ENCODE results near the gene GABRA4. TPM values are rescaled to one million over a fixed set of nuclear protein-coding genes. Genes with fewer than 3 reads are reported as not detected.

The GABRA4 gene
- total RNA-seq, 1 donor from 2014 or later: 0.13 TPM

GRCh38 chr4:47012676-47013075 is 19.3 kb upstream of the GABRA4 start:
- H3K27me3 Mint-ChIP-seq (ENCODE audit: unreplicated experiment): peaks cover 4% of the 10 kb centered on the region
- no peak for DNase-seq (ENCODE audit: low spot score)
- TF ChIP-seq CTCF (IDR thresholded peaks at IDR 0.05; ENCODE audit: unreplicated experiment): no peak
- no peak overlapping the region for H3K27ac Mint-ChIP-seq (ENCODE audit: unreplicated experiment)
- no peak overlapping the region for H3K4me3 Mint-ChIP-seq (ENCODE audit: unreplicated experiment)
- peaks cover 2% of the 10 kb centered on the region for H3K4me1 Mint-ChIP-seq (ENCODE audit: unreplicated experiment)
- no peaks in the 10 kb centered on the region for H3K9me3 Mint-ChIP-seq (ENCODE audit: unreplicated experiment)
- H3K36me3 Mint-ChIP-seq (ENCODE audit: low read depth, unreplicated experiment): no peaks in the 10 kb centered on the region

DNA sequence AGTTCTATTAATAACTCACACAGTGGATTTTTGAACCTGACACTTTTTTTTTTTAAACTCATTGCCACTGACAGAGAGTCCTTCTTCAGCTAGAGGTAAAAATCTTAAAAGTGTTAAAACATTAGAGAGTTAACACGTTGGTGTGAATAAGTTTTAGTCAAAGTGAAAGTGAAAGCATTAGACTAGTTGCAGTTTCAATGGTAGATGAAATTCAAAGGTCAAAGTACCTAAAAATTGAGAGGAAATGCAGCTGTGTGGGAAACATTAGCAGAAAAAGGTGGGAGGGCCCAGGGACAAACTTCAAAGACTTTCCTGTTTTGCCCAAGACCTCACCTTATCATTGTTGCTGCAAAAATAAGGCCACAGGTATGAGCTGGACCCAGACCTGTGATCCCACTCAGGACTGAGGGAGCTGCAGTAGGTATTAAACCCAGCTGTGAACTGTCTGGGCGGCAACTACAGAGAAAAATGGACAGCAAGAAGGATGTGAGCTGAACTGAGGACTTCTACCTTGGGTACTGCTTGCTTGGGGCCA is 17.6 kb upstream of the GABRA4 start:
- Mint-ChIP-seq H3K4me1 (ENCODE audit: unreplicated experiment) (peaks cover 2% of the 10 kb centered on the region), H3K36me3 (ENCODE audit: low read depth, unreplicated experiment) (no peaks in the 10 kb centered on the region), H3K4me3 (ENCODE audit: unreplicated experiment) (no peak overlapping the region), H3K27ac (ENCODE audit: unreplicated experiment) (no peak overlapping the region), H3K27me3 (ENCODE audit: unreplicated experiment) (peaks cover 4% of the 10 kb centered on the region), H3K9me3 (ENCODE audit: unreplicated experiment) (no peaks in the 10 kb centered on the region)
- no peak for TF ChIP-seq CTCF (IDR thresholded peaks at IDR 0.05; ENCODE audit: unreplicated experiment)
- no peak for DNase-seq (ENCODE audit: low spot score)

GRCh38 chr4:47010347-47010911 is 17.0 kb upstream of the GABRA4 start:
- Mint-ChIP-seq H3K27ac (ENCODE audit: unreplicated experiment) (no peak overlapping the region), H3K4me3 (ENCODE audit: unreplicated experiment) (no peak overlapping the region), H3K36me3 (ENCODE audit: low read depth, unreplicated experiment) (no peaks in the 10 kb centered on the region), H3K9me3 (ENCODE audit: unreplicated experiment) (no peaks in the 10 kb centered on the region), H3K4me1 (ENCODE audit: unreplicated experiment) (peaks cover 2% of the 10 kb centered on the region), H3K27me3 (ENCODE audit: unreplicated experiment) (peaks cover 4% of the 10 kb centered on the region)
- TF ChIP-seq CTCF (IDR thresholded peaks at IDR 0.05; ENCODE audit: unreplicated experiment): no peak
- DNase-seq (ENCODE audit: low spot score): no peak

DNA sequence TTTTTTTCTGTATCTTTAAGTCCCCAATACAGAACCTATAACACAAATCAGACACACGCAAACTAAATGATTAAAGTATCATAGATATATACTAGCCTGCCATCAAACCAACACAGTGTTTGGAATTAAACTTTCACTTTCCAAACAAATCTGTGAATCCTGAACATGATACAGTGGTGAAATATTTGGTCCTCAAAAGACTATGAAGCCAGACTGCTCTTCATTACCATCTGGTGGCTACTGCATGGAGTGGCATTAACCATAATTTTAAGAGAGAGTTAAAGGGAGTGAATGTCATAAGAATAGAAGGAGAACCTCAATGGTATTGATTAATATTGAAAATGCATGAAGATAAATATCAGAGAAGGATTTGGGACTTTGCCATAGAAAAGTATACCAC is 9.2 kb upstream of the GABRA4 start:
- no peaks in the 10 kb centered on the region for H3K27me3 Mint-ChIP-seq (ENCODE audit: unreplicated experiment)
- H3K4me1 Mint-ChIP-seq (ENCODE audit: unreplicated experiment): no peaks in the 10 kb centered on the region
- no peaks in the 10 kb centered on the region for H3K9me3 Mint-ChIP-seq (ENCODE audit: unreplicated experiment)
- no peak for TF ChIP-seq CTCF (IDR thresholded peaks at IDR 0.05; ENCODE audit: unreplicated experiment)
- H3K27ac Mint-ChIP-seq (ENCODE audit: unreplicated experiment): no peak overlapping the region
- no peak for DNase-seq (ENCODE audit: low spot score)
- H3K4me3 Mint-ChIP-seq (ENCODE audit: unreplicated experiment): no peak overlapping the region
- H3K36me3 Mint-ChIP-seq (ENCODE audit: low read depth, unreplicated experiment): no peaks in the 10 kb centered on the region

GRCh38 chr4:47000406-47000805 is 7.0 kb upstream of the GABRA4 start:
- Mint-ChIP-seq H3K4me1 (ENCODE audit: unreplicated experiment) (no peaks in the 10 kb centered on the region), H3K4me3 (ENCODE audit: unreplicated experiment) (no peak overlapping the region), H3K9me3 (ENCODE audit: unreplicated experiment) (no peaks in the 10 kb centered on the region), H3K27me3 (ENCODE audit: unreplicated experiment) (no peaks in the 10 kb centered on the region), H3K36me3 (ENCODE audit: low read depth, unreplicated experiment) (no peaks in the 10 kb centered on the region), H3K27ac (ENCODE audit: unreplicated experiment) (no peak overlapping the region)
- TF ChIP-seq CTCF (IDR thresholded peaks at IDR 0.05; ENCODE audit: unreplicated experiment): no peak
- DNase-seq (ENCODE audit: low spot score): no peak

All from endothelial cell (in vitro differentiated cells).